ENCODE measurements around the gene RGS6.

RGS6 gene

GRCh38 chr14:72539661-72540315, 607.6 kb downstream of the RGS6 start:
- FAIRE-seq: no peak
- DNase-seq (ENCODE audit: insufficient read length, low spot score): no peak

GRCh38 chr14:72540836-72541235, 608.6 kb downstream of the RGS6 start:
- no peak for DNase-seq (ENCODE audit: insufficient read length, low spot score)
- no peak for FAIRE-seq

GRCh38 chr14:72541546-72541945, 609.3 kb downstream of the RGS6 start:
- FAIRE-seq: no peak
- DNase-seq (ENCODE audit: insufficient read length, low spot score): no peak

GRCh38 chr14:72543341-72543740, 611.1 kb downstream of the RGS6 start:
- no peak for DNase-seq (ENCODE audit: insufficient read length, low spot score)
- FAIRE-seq: no peak

GRCh38 chr14:72544615-72545387, 612.6 kb downstream of the RGS6 start:
- DNase-seq (ENCODE audit: insufficient read length, low spot score) (no peak), FAIRE-seq (no peak)

GRCh38 chr14:72545411-72546311, 613.4 kb downstream of the RGS6 start:
- FAIRE-seq: no peak

GRCh38 chr14:72546344-72547016, 614.3 kb downstream of the RGS6 start:
- no peak for FAIRE-seq

More at GRCh38 chr14:72545411-72546311, 613.4 kb downstream of the RGS6 start:
- DNase-seq (ENCODE audit: insufficient read length, low spot score): no peak

GRCh38 chr14:72547999-72548398, 615.8 kb downstream of the RGS6 start:
- FAIRE-seq (no peak), DNase-seq (ENCODE audit: insufficient read length, low spot score) (no peak)

More at GRCh38 chr14:72546344-72547016, 614.3 kb downstream of the RGS6 start:
- no peak for DNase-seq (ENCODE audit: insufficient read length, low spot score)

GRCh38 chr14:72549026-72549425, 616.8 kb downstream of the RGS6 start:
- DNase-seq (ENCODE audit: insufficient read length, low spot score): no peak

GRCh38 chr14:72549854-72550253, 617.6 kb downstream of the RGS6 start:
- FAIRE-seq (no peak), DNase-seq (ENCODE audit: insufficient read length, low spot score) (no peak)

More at GRCh38 chr14:72549026-72549425, 616.8 kb downstream of the RGS6 start:
- FAIRE-seq: no peak

- no peak for DNase-seq (ENCODE audit: insufficient read length, low spot score)
- no peak for FAIRE-seq
These were observed 618.3 kb downstream of the RGS6 start for GRCh38 chr14:72550513-72550912.

GRCh38 chr14:72552236-72552635, 620.0 kb downstream of the RGS6 start:
- no peak for DNase-seq (ENCODE audit: insufficient read length, low spot score)
- FAIRE-seq: no peak

- FAIRE-seq (no peak), DNase-seq (ENCODE audit: insufficient read length, low spot score) (no peak)
These were observed 620.9 kb downstream of the RGS6 start for GRCh38 chr14:72553161-72553560.

- no peak for FAIRE-seq
- no peak for DNase-seq (ENCODE audit: insufficient read length, low spot score)
These were observed 621.4 kb downstream of the RGS6 start for GRCh38 chr14:72553656-72554055.

GRCh38 chr14:72554401-72554800, 622.2 kb downstream of the RGS6 start:
- FAIRE-seq (no peak), DNase-seq (ENCODE audit: insufficient read length, low spot score) (no peak)

GRCh38 chr14:72554994-72555608, 622.9 kb downstream of the RGS6 start:
- no peak for DNase-seq (ENCODE audit: insufficient read length, low spot score)
- FAIRE-seq: no peak

- DNase-seq (ENCODE audit: insufficient read length, low spot score) (no peak), FAIRE-seq (no peak)
These were observed 623.4 kb downstream of the RGS6 start for GRCh38 chr14:72555609-72556000.

- DNase-seq (ENCODE audit: insufficient read length, low spot score) (no peak), FAIRE-seq (no peak)
These were observed 625.4 kb downstream of the RGS6 start for GRCh38 chr14:72557671-72558070.

- DNase-seq (ENCODE audit: insufficient read length, low spot score): no peak
These were observed 626.5 kb downstream of the RGS6 start for GRCh38 chr14:72558721-72559120.

GRCh38 chr14:72559202-72559601, 627.0 kb downstream of the RGS6 start:
- DNase-seq (ENCODE audit: insufficient read length, low spot score): no peak
- no peak for FAIRE-seq

More at GRCh38 chr14:72558721-72559120, 626.5 kb downstream of the RGS6 start:
- no peak for FAIRE-seq
